HFF-Myc (cell line): Measurements from ENCODE around the gene RELA.
"Not testable (repeated sequence)": the region's sequence is repeated elsewhere in the genome, so short reads cannot be mapped to it uniquely, and the experiment has no call there.

Source experiments
- DNase-seq: peaks from one replicate; pipeline ENCODE4 v3.0.0-alpha.2; 2011; ENCODE audit warnings: low read depth; ENCODE audit errors: extremely low read depth
- H3K4me3 ChIP-seq: replicated peaks from 2 replicates; pipeline ENCODE4 v1.5.1; 2011; ENCODE audit warnings: low read depth, mild to moderate bottlenecking, control low read depth, low read length
- TF ChIP-seq, protein P1 (sequence below): IDR thresholded peaks from 2 replicates; pipeline ENCODE4 v1.5.1; 2012; ENCODE audit warnings: mild to moderate bottlenecking, low read depth, low read length, control low read depth; ENCODE audit errors: missing control alignments

RELA gene

DNA sequence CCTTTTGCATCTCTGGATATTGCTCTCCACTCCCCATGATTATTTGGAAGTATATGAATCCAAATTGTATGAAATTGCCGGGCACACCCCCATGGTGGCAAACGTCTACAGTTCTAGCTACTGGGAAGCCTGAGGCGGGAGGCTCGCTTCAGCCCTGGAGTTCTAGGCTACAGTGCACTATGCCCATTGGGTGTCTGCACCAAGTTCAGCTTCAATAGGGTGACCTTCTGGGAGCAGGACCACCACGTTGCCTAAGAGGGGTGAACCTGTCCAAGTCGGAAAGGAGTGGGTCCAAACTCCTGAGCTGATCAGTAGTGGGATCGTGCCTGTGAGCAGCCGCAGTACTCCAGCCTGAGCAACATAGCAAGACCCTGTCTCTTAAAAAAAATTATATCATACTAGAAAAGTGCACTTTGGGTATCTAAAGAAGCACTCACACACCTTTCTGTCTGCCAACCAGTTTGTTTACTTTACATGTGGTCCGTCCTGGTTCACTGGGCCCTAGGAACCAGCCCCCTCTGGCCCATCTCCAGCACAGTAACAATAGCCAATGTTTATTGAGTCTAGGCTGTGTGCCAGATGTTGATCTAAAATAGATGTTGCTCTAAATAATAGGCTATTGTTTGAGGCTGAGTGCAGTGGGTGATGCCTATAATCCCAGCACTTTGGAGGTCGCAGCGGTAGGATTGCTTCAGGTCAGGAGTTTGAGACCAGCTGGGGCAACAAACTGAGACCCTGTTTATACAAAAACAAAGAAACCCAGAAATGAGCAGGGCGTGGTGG, 32.9 kb upstream of the RELA start:
- DNase-seq = no peak
- TF ChIP-seq, protein P1, sequence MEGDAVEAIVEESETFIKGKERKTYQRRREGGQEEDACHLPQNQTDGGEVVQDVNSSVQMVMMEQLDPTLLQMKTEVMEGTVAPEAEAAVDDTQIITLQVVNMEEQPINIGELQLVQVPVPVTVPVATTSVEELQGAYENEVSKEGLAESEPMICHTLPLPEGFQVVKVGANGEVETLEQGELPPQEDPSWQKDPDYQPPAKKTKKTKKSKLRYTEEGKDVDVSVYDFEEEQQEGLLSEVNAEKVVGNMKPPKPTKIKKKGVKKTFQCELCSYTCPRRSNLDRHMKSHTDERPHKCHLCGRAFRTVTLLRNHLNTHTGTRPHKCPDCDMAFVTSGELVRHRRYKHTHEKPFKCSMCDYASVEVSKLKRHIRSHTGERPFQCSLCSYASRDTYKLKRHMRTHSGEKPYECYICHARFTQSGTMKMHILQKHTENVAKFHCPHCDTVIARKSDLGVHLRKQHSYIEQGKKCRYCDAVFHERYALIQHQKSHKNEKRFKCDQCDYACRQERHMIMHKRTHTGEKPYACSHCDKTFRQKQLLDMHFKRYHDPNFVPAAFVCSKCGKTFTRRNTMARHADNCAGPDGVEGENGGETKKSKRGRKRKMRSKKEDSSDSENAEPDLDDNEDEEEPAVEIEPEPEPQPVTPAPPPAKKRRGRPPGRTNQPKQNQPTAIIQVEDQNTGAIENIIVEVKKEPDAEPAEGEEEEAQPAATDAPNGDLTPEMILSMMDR = no peak
- no peak overlapping the region for H3K4me3 ChIP-seq

GRCh38 chr11:65692367-65692766, 29.7 kb upstream of the RELA start:
- no peak overlapping the region for H3K4me3 ChIP-seq
- DNase-seq = no peak
- TF ChIP-seq, protein P1 = no peak

- not testable (repeated sequence) for DNase-seq, H3K4me3 ChIP-seq
These were observed 29.1 kb upstream of the RELA start for GRCh38 chr11:65691847-65692246.

GRCh38 chr11:65685981-65686380, 23.3 kb upstream of the RELA start:
- TF ChIP-seq, protein P1 = no peak
- no peak for DNase-seq
- H3K4me3 ChIP-seq = no peak overlapping the region

GRCh38 chr11:65683480-65683879, 20.8 kb upstream of the RELA start:
- not testable (repeated sequence) for DNase-seq, H3K4me3 ChIP-seq

- no peak for DNase-seq
- TF ChIP-seq, protein P1 = no peak
- no peak overlapping the region for H3K4me3 ChIP-seq
These were observed 17.6 kb upstream of the RELA start for GRCh38 chr11:65680192-65680743.

DNA sequence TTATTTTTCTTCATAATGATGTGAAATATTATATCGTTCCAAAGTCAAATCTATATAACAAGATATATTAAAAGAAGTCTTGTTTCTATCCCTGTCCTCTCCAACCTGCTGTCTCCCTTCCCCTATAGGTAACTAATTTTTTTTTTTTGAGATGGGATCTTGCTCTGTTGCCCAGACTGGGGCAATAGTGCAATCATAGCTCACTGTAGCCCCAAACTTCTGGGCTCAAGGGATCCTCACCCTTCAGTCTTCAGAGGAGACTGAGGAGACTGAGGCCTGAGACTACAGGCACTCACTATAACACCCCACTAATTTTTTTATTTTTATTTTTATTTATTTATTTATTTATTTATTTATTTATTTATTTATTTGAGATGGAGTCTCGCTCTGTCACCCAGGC, 10.3 kb upstream of the RELA start:
- no peak for DNase-seq
- TF ChIP-seq, protein P1 = no peak
- no peak overlapping the region for H3K4me3 ChIP-seq

- no peak overlapping the region for H3K4me3 ChIP-seq
- no peak for DNase-seq
- TF ChIP-seq, protein P1 = no peak
These were observed 9.6 kb upstream of the RELA start for GRCh38 chr11:65672180-65672860.
